HL-60 (cell line): ENCODE measurements around the gene TIMM44.

Source experiments
- GABPA ChIP-seq: IDR thresholded peaks from 2 replicates; pipeline ENCODE4 v1.6.1; 2012; ENCODE audit warnings: low read depth
- POLR2AphosphoS5 ChIP-seq: IDR thresholded peaks from 2 replicates; pipeline ENCODE4 v1.6.1; 2012; ENCODE audit warnings: low read depth
- TF ChIP-seq, protein P1 (sequence below): IDR thresholded peaks from one replicate; pipeline ENCODE4 v1.5.1; 2011; ENCODE audit warnings: low read length, control low read depth, inconsistent platforms; ENCODE audit not compliant: insufficient read depth

GRCh38 chr19:7902796-7903243 is 40.6 kb downstream of the TIMM44 start:
- TF ChIP-seq, protein P1, sequence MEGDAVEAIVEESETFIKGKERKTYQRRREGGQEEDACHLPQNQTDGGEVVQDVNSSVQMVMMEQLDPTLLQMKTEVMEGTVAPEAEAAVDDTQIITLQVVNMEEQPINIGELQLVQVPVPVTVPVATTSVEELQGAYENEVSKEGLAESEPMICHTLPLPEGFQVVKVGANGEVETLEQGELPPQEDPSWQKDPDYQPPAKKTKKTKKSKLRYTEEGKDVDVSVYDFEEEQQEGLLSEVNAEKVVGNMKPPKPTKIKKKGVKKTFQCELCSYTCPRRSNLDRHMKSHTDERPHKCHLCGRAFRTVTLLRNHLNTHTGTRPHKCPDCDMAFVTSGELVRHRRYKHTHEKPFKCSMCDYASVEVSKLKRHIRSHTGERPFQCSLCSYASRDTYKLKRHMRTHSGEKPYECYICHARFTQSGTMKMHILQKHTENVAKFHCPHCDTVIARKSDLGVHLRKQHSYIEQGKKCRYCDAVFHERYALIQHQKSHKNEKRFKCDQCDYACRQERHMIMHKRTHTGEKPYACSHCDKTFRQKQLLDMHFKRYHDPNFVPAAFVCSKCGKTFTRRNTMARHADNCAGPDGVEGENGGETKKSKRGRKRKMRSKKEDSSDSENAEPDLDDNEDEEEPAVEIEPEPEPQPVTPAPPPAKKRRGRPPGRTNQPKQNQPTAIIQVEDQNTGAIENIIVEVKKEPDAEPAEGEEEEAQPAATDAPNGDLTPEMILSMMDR: no peak
- no peak for TF ChIP-seq GABPA
- no peak for TF ChIP-seq POLR2AphosphoS5
